ENCODE results near the gene PTPRK. TPM values are rescaled to one million over a fixed set of nuclear protein-coding genes. Genes with fewer than 3 reads are reported as not detected.
"Not testable (repeated sequence)": the region's sequence is repeated elsewhere in the genome, so short reads cannot be mapped to it uniquely, and the experiment has no call there.

PTPRK gene
- total RNA-seq, 2 experiments from 2014 or later: 7.9 to 9.1 TPM

DNA sequence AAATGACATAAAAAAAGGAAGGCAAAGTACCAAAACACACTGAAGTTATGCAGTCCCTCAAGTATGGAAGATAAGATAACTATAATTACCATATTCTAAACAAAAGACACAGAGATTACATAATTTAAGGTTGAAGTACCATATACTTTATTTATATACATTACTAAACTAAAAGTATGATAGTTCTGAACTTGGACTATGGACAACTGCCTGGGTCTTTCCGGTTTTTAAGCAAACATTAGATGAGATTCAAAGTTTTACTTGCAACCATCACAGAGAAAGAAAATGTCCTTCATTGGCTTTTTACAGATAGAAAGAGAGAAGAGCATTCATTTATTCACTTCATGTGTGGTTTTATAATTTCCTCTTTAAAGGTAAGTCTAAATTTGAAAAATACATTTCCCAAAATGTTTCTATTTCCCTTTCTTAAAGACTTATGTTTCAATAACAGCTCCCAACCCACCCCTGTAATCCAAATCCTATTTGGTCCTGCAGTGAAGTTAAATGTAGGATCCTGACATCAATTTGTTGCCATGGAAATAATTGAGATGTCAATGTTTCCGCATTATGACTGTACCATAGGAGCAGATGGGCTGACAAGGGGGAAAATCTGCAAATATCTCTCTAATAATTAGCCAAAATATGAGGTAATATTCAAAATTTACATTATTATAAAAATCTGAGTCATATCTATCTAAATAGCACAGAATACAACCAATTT, 63.7 kb downstream of the PTPRK start:
- POLR2A ChIA-PET: no interaction called here
- CTCF ChIA-PET: no interaction called here

DNA sequence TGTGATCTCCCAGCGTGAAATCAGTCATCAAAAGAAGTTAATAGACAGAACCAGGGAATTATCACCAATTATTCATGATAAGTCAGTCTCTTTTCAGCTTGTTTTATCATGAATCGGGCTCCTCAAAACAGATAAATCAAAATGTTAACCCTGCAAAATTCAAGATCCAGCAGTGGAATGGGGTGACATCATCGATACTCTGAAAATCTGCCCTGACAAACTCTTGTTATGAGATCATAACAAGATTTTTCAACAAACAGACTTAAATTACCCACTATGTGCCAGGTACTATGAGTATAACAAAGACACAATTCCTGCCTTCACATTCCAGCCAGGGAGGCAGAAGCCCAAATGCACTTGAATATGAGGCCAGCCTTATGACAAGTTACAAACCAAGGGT, 64.4 kb downstream of the PTPRK start:
- ChIA-PET CTCF (no interaction called here), POLR2A (no interaction called here)

DNA sequence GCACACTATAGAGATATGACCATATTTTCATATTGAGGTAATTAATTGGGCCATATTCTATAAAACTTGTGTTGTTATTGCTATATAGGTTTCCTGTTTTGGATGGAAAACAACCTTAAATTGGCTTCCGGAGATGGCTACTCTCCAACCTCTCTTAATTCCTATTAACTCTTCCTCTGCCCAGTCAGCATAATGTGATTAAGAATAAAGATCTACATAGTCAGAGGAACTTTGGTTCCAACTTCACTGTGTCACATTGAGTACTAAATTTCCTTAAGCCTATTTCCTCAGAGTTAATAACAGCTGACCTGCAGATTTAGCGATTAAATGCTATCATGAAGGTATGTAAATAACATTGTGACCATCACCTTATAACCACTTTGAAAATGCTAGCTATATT, 67.7 kb downstream of the PTPRK start:
- POLR2A ChIA-PET: no interaction called here
- CTCF ChIA-PET: no interaction called here

DNA sequence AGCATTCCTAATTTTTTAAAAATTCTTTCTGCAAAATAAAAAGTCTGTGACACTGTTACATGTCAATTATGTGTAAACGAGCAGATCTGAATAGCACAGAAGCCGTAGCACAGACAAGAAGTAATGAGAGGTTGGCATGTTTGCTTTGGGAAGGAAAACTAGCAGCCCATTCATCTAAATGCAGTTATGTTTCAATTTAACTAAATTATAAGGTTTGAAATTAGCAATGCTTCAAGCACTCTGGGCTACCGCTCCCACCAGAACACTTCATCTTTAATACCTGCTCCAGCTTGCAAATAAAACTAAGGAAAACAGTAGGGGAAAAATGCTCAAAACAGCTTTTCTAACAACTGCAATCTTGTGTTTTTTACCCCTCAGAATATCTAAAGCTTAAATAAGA, 73.9 kb downstream of the PTPRK start:
- ChIA-PET POLR2A (no interaction called here), CTCF (no interaction called here)

DNA sequence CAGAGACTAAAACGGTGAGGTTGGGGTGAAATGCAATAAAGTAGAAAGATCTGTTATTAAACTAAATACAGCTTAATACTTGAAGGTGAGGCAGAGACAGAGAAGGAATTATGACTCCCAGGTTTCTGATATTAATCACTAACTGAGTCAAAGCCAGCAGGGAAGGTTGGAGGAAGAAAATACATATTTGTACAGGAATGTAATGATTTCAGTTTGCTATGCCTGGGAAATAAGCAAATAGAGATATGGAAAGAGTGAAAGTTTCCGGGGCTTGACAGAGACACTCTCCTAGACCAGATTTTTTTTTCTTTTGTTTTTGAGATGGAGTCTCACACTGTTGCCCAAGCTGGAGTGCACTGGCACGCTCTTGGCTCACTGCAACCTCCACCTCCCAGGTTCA, 76.8 kb downstream of the PTPRK start:
- POLR2A ChIA-PET: no interaction called here
- CTCF ChIA-PET: no interaction called here

DNA sequence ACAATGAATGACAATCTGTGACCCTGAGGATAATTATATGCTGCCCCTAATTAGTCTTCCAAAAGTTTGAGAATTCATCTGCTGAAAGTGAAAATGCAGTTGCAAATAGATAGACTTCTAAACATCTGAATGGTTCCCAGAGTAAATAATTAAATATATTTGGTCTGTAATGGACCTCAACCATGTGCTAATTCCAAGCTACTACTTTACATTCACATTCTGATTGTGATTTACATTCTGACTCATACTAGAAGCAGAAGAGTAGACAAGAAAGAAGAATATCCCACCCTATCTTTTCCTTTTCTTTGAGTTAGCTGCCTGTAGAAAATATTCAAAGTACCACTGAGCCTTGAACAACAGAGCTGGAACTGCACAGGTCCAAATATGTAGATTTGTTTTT, 80.8 kb downstream of the PTPRK start:
- CTCF ChIA-PET: no interaction called here

DNA sequence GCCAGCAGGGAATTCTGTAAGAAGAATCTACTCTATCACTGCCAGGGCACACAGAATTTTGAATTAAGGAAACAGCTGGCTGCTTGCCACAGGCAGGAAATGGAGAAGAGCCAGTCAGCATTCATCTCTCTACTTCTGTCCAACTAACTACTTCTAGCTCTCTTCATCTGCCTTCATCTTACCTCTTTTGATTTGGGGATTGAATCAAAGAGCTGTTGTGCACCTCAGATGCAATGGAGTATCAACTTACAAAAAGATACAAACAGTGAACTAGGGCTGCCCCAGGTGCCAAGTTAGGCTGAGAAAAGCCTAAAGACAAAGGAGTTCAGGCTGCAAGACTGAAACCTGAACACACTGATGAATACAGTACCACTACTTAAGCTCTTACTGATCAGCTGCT, 82.0 kb downstream of the PTPRK start:
- CTCF ChIA-PET: no interaction called here
- POLR2A ChIA-PET: no interaction called here

More for the DNA sequence above, 80.8 kb downstream of the PTPRK start:
- POLR2A ChIA-PET: no interaction called here

DNA sequence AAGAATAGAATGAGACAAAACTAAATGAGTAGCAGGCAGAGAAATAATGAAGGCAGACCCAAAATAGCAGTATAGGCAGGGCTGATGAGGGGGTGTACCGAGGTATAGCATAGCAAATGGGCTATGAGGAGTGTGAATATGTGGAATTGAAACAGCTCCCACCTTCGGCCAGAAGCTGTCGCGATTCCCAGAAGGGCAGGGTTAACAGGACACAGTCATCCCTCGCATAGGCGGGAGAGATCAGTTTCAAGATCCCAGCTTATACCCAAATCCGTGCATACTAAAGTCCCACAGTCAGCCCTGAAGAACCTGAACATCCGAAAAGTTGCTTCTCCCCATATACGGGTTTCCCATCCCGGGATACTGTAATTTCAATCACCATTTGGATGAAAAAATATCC, 82.7 kb downstream of the PTPRK start:
- ChIA-PET POLR2A (no interaction called here), CTCF (no interaction called here)

DNA sequence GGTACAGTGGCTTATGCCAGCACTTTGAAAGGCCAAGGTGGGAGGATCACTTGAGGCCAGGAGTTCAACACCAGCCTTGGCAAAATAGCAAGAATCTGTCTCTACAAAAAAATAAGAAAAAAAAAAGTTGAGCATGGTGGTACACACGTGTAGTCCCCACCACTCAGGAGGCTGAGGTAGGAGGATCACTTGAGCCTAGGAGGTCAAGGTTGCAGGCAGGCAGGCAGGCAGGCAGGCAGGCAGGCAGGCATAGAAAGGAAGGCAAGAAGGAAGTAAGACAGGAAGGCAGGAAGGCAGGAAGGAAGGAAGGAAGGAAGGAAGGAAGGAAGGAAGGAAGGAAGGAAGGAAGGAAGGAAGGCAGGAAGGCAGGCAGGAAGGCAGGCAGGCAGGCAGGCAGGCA, 85.6 kb downstream of the PTPRK start:
- POLR2A ChIA-PET: interaction anchor here (0.6 kb wide), 1 partner anchor 15 kb away, joined by 4 read pairs; no protein-coding TSS in a partner anchor
- CTCF ChIA-PET: not testable (repeated sequence)

DNA sequence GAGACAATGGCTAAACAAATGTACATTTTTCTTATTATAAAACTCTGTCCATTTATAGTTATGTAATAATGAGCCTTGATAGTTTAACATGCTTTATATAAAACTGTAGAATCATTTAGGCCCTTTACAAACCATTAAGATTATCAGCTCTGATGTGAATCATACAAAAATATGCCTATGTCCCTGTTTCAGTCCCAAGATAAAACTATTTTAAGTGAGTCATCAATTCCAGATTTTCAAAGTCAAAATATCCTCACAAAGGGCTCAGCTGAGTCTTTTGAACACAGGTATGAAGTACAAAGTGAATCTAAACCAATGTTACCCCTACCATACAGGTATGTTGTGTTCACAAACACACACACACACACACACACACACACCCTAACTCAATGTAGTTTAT, 88.0 kb downstream of the PTPRK start:
- POLR2A ChIA-PET: no interaction called here

DNA sequence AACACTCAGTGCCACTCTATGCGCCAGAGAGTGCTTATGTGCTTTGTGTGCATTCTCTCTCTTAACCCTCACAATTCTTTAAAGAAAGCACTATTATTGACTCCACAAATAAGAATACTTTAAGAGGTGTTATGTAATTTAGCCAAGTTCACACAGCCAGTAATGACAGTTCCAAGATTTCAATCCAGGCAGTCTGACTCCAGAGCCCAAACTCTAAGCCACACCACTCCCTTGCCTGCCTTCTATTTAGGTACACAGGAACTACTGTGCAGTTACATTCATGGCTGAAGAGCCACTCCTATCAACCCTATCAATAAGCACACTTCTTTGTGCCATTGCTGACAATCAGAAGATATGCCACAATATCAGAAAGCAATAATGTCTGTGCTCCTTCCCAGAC, 93.3 kb downstream of the PTPRK start:
- CTCF ChIA-PET: no interaction called here
- POLR2A ChIA-PET: no interaction called here

More for the DNA sequence above, 88.0 kb downstream of the PTPRK start:
- CTCF ChIA-PET: no interaction called here

DNA sequence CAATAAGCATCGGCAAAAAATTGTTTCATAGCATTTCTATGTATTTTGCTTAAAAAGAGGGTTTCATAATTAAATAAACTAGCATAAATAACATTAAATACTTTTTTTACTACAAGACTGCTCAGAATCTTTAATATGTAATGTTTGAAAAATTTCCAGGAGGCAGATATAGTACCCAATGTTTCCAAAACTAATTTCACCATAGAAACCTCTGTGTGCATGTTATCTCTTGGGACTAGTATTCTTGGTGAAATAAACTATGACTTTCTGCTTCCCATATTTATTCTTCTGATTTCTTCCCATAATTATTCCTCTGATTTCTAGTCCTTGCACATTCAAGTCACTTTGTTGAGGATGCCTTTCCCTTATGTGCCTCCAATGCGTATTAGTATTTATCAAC, 94.5 kb downstream of the PTPRK start:
- CTCF ChIA-PET: no interaction called here

DNA sequence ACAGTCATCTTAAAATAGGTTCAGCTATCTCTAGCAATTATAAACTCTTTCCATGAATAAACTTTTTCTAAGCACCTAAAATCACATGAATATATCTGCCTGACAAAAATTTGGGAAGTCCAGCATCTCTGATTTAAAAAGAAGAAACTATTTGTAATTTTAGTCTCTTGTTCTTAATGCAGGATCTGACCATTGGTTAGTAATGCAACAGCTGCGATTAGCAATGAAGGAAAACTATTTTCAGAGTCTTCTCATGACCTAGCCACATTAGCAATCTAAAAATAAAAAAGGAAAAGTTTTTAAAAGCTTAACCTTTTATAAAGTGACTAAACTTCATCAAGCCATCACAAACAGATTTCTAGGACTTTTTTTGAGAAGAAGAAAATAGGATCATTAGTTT, 97.5 kb downstream of the PTPRK start:
- ChIA-PET CTCF (no interaction called here), POLR2A (no interaction called here)

More for the DNA sequence above, 94.5 kb downstream of the PTPRK start:
- POLR2A ChIA-PET: no interaction called here

DNA sequence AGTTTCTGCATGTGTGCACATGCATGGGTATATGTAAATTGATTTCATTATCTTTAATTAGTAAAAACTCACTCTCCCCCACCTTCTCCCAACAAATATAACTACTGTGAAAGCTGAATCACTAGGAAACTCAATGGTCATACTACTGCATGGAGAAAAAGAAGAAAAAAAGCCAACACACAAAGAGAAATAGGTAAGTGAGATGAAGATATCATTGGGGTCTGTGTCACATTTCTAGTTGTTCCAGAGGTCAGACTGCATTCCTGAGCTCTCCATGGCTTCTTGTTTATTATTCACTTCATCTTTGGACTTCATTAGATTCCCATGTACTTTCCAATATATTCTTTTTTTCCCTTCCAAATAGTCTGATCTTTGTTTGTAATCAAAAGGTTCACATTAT, 98.2 kb downstream of the PTPRK start:
- ChIA-PET CTCF (no interaction called here), POLR2A (no interaction called here)

DNA sequence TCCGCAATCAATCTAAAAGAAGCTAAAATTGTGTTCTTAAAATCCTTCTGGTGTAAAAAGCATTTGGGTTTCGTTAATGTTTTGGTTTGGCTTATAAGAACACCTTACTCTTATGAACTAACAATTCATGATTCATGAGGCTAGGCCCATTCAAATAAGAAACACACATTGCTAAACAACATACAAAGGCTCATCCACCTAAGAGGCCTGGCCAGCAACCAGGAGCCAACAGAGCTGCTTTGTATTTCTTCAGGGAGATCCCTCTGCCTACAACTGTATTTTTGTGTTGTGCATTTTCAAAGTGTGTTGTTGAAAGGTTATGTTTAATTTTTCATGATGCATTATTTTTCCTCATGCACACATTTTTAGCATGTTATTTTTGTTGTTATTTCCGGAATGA, 98.6 kb downstream of the PTPRK start:
- ChIA-PET POLR2A (no interaction called here), CTCF (no interaction called here)

DNA sequence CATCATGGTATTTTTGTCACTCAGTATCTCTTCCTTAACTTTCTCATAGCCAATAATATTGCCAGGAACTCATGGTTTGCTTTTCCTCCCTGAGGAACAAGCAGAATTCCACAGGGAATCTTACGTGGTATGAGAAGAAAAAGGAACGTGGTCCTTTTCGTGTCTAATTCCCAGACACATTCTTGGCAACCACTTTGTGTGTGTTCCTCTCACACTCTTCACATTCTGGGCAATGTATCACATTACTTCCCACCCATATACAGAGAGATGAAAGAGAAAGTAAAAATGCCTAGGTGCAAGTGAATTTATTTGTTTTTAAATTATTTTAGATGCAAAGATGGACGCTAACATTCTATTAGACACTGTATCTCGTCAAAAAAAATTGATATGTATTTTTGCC, 102.7 kb downstream of the PTPRK start:
- CTCF ChIA-PET: no interaction called here
- POLR2A ChIA-PET: no interaction called here

DNA sequence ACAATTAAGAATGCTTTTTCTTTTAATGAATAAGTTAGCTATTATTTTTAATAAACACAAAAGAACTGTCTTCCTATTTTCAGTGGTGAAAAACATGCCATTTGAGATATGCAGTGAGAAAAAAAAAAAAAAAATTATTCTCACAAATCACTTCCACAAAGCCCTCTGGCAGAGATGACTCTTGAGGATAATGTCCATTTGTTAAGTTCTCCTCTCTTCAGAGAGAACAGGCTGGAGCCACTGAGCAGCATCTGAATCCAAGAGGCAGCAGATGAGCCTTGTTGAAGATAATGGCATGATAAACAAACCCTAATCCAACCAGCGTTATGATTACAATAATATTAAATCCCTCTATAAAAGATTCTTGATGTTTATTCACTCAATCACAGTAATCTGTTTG, 105.0 kb downstream of the PTPRK start:
- CTCF ChIA-PET: no interaction called here
- POLR2A ChIA-PET: no interaction called here

DNA sequence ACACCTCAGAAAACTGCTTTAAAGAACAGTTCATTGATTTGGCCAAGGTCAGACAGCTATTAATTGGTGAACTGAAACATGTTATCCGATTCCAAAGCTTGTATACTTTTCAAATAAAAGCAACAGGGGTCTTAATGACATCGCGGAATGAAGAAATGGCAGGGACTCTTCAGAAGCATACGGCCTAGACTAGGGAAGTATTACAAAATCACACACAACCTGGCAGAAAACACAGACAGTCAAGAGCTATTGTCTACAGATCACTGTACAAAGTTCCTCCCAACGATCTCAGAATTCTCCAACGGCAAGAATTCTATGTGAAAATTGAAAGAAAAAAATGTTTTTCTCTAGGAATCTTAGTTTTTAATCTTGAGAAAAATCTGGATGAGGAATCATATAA, 105.5 kb downstream of the PTPRK start:
- POLR2A ChIA-PET: no interaction called here
- CTCF ChIA-PET: no interaction called here

DNA sequence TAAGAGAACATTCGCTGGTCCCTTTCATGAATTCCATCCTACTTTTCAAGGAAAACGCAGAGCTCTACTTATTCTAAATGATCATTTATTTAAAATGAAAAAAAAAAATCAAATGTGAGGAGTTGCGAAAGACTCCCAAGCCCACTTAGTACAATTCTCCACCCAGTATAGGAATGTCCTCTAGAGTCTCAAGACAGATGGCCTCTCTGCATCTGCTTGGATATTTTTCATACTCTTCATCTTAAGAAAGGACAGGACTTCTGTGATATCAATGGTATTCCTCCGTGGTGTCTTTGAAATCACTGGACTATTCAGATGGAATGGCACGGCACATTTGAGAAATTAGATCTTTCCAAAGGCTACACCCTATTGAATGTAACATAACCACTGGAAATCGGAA, 107.1 kb downstream of the PTPRK start:
- CTCF ChIA-PET: no interaction called here
- POLR2A ChIA-PET: no interaction called here

DNA sequence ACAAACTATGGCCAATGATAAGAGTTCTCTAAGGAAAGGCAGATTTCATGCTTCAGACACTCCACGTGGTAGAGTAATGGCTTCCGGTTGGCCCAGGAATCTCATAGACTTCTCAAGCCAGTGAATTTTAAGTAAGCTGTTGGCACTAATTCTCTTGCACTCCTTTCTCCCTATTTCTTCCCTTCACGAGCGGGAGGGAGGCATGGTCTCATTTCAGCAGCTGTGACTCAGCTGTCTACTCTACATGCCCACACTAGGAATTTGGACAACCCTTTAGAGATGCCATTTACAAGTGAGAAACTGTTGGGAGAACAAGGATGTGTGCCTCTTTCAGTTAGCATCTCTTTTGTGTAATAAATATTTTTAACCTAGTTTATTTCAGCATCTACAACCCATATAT, 107.7 kb downstream of the PTPRK start:
- ChIA-PET POLR2A (no interaction called here), CTCF (no interaction called here)

DNA sequence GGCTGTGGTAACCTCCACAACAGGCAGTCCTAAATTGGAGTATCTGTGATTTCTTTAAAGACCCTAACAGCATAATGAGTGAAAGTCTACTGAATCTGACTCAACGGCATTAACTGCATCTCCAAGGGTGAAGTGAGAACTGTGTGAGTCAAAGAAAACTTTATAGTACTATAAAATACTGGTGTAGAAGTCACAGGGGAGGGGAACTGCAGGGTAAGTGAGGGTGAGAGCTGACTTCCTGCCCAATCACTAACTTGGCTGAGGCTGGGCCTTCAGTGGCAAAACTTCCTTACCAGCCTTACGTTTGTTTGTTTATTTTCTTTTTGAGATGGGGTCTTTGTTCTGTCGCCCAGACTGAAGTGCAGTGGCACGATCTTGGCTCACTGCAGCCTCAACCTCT, 109.8 kb downstream of the PTPRK start:
- POLR2A ChIA-PET: no interaction called here

DNA sequence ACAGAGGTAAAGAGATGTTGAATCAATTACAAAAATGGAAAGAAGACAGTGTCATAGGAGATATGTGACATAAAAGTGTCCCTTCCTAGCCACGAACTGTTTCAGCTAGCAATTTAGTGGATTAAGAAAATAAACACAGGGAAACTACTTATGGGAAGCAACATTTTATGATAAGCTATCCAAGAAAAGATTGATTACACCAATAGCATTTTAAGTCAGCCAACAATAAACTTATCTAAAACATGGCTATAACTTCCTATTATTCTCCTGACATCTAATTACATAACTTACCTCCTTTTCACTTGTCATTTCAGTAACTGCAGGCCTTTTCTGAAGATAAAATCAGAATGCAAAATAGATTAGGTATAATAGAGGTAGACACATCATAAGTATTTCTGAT, 111.4 kb downstream of the PTPRK start:
- ChIA-PET POLR2A (no interaction called here), CTCF (no interaction called here)

More for the DNA sequence above, 109.8 kb downstream of the PTPRK start:
- CTCF ChIA-PET: no interaction called here

DNA sequence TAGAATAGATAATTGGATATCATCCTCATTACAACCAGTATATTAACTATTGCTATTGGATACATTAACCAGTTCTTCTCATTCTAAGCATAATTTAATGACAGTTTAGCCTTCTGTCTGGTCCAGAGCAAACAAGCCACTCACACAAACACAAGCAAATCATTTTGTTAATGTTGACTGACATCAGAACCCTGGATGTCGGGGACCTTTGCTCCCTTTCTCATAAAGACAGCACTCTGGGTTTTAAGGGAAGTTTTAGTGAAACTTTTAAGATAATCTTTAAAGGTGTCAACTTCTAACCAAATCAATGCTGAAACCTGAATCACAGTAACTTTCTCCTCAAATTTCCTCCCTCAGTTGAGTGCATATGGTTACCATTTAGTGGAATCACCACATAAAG, 113.9 kb downstream of the PTPRK start:
- POLR2A ChIA-PET: no interaction called here

More for the DNA sequence above, 113.9 kb downstream of the PTPRK start:
- CTCF ChIA-PET: no interaction called here
